HG03460 (cell line): ENCODE data around the gene SHC1.

Experiments
- ATAC-seq: cut with Tn5 transposase; IDR thresholded peaks from one replicate; pipeline ENCODE4 v1.9.1; 2021; ENCODE audit not compliant: unreplicated experiment

The SHC1 gene, protein sequence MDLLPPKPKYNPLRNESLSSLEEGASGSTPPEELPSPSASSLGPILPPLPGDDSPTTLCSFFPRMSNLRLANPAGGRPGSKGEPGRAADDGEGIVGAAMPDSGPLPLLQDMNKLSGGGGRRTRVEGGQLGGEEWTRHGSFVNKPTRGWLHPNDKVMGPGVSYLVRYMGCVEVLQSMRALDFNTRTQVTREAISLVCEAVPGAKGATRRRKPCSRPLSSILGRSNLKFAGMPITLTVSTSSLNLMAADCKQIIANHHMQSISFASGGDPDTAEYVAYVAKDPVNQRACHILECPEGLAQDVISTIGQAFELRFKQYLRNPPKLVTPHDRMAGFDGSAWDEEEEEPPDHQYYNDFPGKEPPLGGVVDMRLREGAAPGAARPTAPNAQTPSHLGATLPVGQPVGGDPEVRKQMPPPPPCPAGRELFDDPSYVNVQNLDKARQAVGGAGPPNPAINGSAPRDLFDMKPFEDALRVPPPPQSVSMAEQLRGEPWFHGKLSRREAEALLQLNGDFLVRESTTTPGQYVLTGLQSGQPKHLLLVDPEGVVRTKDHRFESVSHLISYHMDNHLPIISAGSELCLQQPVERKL

DNA sequence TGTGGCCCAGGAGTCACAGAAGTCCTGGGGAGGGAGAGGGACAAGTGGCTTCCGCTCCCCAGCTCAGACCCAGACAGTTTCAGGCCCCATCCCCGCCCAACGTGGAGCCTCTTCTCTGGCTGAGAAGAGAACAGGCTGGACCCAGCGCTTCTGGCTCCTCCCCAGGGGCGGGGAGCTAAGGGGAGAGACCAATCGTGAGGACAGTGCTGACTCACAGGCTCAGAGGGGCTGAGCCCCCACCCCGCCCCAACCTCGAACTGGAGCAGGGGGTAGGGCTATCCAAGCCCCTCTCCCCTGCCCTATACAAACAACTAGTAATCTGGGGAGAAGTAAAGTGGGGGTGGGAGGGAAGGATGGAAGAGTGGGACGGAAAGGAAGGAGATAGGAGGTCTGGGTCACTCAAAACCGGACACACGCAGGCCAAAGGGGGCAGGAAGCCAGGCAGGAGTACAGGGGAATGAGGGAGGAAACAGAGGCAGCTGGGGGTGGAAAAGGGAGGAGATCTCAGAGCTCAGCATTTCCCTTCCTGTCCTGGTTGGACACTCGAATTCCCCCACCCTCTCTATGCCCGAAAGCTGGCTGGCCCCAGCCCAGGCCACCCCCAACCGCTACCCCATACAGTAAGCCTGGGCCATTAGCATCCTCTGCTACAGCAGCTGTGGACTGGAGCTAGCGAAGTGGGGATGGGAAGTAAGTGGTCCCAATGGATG, at the start of gene SHC1:
Gene SHC1, minus strand, starts transcription at position 117 of the 710 bp plus-strand sequence. CDS start 221 bp downstream, outside the sequence.
- ATAC-seq: no peak

DNA sequence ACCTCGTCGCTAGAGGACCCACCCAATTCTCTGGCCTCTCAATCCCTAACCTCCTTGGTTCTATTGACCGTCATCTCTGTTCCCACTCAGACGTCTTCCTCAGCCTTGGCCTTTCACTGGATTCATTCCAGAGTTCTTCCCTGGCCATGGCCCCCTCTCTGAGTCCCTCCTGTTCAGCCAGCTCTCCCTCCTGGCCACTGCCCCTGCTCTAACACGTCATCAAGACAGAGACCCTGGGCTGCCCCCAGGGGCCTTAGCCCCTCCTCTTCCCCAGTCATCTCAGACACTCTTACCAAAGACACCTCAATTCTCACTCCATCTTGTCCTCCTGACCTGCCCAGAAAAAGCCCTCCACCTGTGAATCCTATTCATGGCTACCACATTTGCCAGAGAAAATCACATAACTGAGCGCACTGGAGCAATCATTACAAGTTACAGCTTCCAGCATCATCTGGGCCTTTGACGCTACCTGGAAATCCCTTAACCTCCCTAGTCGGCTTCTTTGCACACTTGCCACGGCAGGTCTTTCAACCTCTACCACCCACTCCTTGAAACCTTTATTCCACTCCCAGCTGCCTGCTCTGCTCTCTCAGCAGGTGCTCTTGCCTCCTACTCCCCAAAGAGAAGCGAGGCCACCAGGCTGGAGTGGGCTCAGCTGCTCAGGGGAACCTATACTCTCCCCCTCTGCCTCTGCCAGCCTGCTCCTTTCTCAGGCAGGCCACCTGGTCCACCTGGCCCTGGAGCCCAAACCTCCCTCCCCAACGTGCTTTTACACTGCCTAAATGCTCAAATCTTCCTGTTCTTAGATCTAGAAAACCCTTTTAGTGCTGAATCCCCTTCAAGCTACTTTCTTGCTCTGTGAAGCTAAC, 49.1 kb upstream of the SHC1 start:
- ATAC-seq: no peak

DNA sequence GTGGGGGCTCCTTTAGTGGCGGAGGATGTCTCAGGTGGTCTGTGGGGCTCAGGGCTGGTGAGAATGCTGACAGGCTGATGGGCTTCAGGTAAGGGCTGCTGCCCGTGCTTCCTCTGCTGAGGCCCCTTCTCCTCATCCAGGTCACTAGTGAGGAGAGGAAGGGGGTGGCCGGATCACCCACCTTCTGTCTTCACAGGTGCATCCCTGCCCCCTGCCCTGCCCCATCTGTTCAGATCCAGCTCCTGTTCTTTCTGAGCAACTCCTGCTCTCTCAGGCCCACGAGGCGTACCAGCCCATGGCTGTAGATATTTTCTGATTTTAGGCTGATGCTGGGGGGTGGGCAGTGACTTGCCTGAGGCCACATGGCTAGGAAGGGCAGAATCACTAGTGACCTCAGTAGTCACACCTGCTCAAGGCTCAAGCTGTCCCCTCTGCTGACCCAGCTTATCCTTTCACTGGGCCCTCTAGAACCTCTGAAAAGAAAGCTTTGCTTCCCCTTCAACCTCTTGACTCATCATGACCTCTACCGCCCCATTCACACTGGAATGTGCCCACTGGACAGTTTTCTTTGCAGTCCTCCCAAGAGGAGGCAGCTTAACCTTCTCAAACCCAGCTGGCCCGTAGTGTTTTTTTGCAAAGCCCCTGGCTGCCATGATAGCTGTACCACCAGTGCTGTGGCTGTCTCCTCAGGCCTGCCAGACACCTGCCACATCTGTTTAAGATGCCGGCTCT, 48.2 kb upstream of the SHC1 start:
- no peak for ATAC-seq

- no peak for ATAC-seq
Measured at GRCh38 chr1:155017946-155018316, 47.4 kb upstream of the SHC1 start.

DNA sequence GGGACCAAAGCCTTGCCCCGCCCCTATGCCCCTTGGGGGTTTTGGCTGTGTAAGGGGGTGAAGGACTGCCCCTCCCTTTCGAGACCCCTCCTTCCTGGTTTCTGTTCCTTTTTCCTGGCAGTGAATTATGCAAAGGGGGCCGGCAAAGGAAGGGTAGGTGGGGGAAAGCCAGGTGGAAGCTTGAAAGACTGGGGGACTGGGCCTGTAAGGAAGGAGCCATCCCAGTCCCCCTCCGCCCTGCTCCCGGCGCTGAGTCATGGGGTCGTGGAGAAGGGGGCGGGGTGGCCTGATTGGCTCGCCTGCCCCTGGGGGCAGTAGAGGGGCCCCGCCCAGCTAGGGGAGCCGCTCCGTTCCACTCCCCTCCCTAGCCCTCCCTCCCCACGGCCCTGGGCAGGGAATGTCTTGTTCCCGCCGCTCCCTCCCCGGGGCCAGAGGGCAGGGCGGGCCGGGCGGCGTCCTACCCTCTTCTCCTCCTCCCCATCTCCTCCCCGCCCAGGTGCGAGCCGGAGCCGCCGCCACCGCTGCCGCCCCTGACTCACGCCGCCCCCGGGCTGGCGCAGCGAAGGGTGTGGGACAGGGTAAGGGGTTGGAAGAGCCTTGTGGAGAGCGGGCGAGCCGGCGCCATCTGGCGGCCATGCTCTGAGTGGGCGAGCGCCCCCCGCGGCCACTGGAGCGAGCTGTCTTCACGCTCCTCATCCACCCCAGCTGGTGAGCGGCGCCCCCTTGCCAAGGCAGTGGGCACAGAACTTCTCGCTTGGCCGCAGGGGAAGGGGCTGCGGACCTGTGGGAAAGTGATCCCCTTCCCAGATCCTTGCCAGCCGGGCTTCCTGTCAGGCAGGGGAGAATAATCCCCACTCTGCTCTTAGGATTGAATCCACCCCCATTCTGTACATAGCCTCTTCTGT, 46.7 kb upstream of the SHC1 start:
- ATAC-seq: peak; percentile 74

- ATAC-seq: no peak
Measured at GRCh38 chr1:155016231-155016831, 45.8 kb upstream of the SHC1 start.

DNA sequence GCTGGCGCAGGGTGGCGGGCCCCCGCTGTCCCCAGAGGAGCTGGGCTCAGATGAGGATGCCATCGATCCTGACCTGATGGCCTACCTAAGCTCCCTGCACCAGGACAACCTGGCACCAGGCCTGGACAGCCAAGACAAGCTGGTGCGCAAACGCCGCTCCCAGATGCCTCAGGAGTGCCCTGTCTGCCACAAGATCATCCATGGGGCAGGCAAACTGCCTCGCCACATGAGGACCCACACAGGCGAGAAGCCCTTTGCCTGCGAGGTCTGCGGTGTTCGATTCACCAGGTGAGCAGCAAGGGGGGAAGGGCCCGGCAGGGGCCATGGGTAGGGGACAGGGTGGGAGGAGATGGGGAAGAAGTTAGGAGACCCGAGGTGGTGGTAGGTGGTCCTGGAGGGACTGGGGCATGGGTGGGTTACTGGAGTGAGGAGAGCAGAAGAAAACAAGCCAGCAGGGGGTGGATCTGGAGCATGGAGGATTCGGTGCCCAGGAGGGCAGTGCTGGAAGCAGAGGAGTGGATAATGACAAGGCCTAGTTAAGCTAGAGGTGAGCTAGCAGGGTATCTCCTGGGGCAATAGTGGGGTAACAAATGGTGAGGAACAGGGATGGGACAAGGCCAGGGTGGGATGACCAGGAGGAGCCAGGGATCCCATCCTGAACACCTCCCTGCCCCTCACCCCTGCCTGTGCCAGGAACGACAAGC, 45.1 kb upstream of the SHC1 start:
- ATAC-seq: no peak

DNA sequence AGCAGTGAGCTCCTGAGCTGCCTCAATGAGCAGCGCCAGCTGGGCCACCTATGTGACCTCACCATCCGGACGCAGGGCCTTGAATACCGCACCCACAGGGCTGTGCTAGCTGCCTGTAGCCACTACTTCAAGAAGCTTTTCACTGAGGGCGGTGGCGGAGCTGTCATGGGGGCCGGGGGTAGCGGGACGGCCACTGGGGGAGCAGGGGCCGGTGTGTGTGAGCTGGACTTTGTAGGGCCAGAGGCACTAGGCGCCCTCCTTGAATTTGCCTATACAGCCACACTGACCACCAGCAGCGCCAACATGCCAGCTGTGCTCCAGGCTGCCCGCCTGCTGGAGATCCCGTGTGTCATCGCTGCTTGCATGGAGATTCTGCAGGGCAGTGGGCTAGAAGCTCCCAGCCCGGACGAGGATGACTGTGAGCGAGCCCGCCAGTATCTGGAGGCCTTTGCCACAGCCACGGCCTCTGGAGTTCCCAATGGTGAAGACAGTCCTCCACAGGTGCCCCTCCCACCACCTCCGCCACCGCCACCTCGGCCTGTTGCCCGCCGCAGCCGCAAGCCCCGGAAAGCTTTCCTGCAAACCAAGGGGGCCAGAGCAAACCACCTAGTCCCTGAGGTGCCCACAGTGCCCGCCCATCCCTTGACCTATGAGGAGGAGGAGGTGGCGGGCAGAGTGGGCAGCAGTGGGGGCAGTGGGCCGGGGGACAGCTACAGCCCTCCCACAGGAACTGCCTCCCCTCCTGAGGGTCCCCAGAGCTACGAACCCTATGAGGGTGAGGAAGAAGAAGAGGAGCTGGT, 44.4 kb upstream of the SHC1 start:
- ATAC-seq: no peak

DNA sequence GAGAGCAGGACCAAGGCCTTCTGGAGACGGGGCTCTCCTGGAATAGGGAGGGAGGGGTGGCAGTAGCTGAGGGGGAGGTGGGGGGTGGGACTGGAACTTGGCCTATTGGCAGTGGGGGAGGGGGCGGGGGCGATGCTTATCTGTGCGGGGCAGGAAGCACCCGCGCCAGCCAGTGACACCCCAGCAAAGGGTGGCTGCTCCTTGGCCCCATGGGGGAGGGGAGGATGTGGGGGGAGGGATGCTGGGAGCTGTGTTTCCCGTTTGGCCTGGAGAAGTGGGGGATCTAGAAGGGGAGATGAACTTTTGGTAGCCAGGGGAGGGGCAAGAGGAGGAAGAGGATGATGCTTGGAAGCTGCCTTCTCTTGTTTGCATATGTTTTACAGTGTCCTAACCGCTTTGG, 43.1 kb upstream of the SHC1 start:
- ATAC-seq: no peak

GRCh38 chr1:155012776-155013602, 42.4 kb upstream of the SHC1 start:
- no peak for ATAC-seq

DNA sequence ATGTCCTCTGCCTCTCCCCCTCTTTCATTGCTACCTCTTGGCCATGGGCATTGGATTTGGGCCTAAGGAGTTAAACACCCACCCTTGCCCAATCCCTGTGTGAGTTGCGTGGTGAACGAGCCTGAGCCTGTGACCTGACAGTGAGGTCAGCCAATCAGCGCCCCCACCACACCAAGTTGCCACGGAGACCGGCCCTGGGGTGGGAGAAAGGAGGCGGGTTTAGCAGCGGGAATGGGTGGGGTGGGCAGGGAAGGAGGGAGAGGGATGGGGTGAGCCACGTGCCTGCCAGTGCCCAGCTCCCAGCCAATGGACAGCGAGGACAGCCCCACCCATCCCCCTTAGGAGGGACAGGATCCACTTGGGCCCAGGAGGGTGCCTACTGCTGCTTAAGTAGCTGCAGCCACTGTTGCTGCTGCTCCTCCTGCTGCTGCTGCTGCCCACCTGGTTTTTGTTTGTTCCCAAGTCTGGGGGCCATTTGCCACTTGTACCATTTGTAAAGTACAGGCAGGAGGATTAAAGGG, 41.5 kb upstream of the SHC1 start:
- no peak for ATAC-seq

GRCh38 chr1:155011437-155012025, 41.0 kb upstream of the SHC1 start:
- no peak for ATAC-seq

- no peak for ATAC-seq
Measured at GRCh38 chr1:155011004-155011416, 40.5 kb upstream of the SHC1 start.

- no peak for ATAC-seq
Measured at GRCh38 chr1:155010211-155010918, 39.8 kb upstream of the SHC1 start.

DNA sequence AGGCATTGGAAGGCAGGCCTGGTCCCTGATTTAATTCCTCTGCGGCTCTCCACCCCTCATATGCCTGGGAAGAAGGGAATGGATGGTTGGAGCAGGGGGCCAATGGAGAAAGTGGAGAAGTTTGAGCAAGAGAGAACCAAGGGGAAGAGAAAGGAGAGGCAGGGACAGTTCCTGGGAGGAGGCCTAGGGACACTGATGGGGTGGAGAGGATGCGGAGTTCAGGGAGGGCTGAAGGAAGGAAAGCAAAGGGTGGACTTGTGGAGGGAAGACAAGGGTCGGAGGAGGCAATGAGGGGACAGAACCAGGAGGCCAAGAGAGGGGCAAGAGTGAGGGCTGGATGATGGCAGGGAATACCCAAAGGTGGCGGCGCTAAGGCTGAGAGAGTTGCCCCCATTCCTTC, 39.2 kb upstream of the SHC1 start:
- no peak for ATAC-seq
